Upper lobe of left lung (tissue), 6 donors: ENCODE measurements around the gene KLF15. TPM values are rescaled to one million over a fixed set of nuclear protein-coding genes. Genes with fewer than 3 reads are reported as not detected.
A peak's percentile ranks its signal among the peaks of the same experiment; 100 is the strongest.

Experiments used
- ATAC-seq, 2 donors: fragments of 200-7000 bp; cut with Tn5 transposase; one replicate each; pipeline ENCODE4 v1.9.1; 2022; ENCODE audit warnings: mild to moderate bottlenecking in 2 of 2, moderate library complexity in 2 of 2; ENCODE audit not compliant: low FRiP score in 2 of 2
- DNase-seq, 2 donors: peaks; one replicate each; pipeline ENCODE4 v3.0.0-alpha.2; 2019 to 2020
- H3K27ac ChIP-seq, 4 donors: fragments of 200-600 bp; sonication (generic); one replicate each; pipeline ENCODE4 v1.5.1; 2016 to 2019
- H3K27me3 ChIP-seq, 4 donors: fragments of 200-600 bp; sonication (generic); one replicate each; pipeline ENCODE4 v1.5.1; 2017 to 2019
- H3K36me3 ChIP-seq, 4 donors: fragments of 200-600 bp; sonication (generic); one replicate each; pipeline ENCODE4 v1.5.1; 2016 to 2019
- H3K4me1 ChIP-seq, 4 donors: fragments of 200-600 bp; sonication (generic); one replicate each; pipeline ENCODE4 v1.5.1; 2018 to 2019
- H3K4me3 ChIP-seq, 4 donors: fragments of 200-600 bp; sonication (generic); one replicate each; pipeline ENCODE4 v1.5.1; 2017 to 2019; ENCODE audit warnings: mild to moderate bottlenecking in 2 of 4, moderate library complexity in 1 of 4
- H3K9me3 ChIP-seq, 4 donors: fragments of 200-600 bp; sonication (generic); one replicate each; pipeline ENCODE4 v1.5.1; 2018 to 2019
- CTCF ChIP-seq, 6 experiments: fragments of 450-650 bp in 4 of 6; fragments of 200-600 bp in 2 of 6; sonication (generic) in 2 of 6; IDR thresholded peaks; one replicate each; pipeline ENCODE4 v1.5.1; 2016 to 2019; ENCODE audit warnings: antibody characterized with exemption in 6 of 6
- EP300 ChIP-seq, 4 donors: sonication (generic); formaldehyde crosslinking; IDR thresholded peaks; one replicate each; pipeline ENCODE4 v1.5.1; 2017; ENCODE audit warnings: antibody characterized with exemption in 4 of 4, control low read depth in 2 of 4
- POLR2A ChIP-seq, 4 donors: fragments of 450-650 bp; IDR thresholded peaks; one replicate each; pipeline ENCODE4 v1.5.1; 2016 to 2017; ENCODE audit warnings: antibody characterized with exemption in 4 of 4, mild to moderate bottlenecking in 2 of 4
- POLR2AphosphoS5 ChIP-seq, 2 donors: sonication (generic); formaldehyde crosslinking; IDR thresholded peaks; one replicate each; pipeline ENCODE4 v1.5.1; 2017; ENCODE audit warnings: antibody characterized with exemption in 2 of 2
- WGBS, 2 donors: methylation state at CpG; one replicate each; pipeline ENCODE4 v1.1.5; 2017 to 2018; 5-methylcytosine and 5-hydroxymethylcytosine counted together
- total RNA-seq, 6 donors: library from RNA; depleted of rRNA in 4 of 6; stranded (reverse); fragments of >200 nt in 4 of 6; gene quantifications; one replicate each; pipeline versions ENCODE4 v1.1.0 to v1.2.1, GENCODE V29; 2016 to 2021
- donor health status: DM: no; HTN: no; CAD: no; lungs with moderate emphysema.
- donor health status: DM: no; HTN: yes; CAD: no; lungs with severe emphysema.

Gene KLF15
- total RNA-seq, 6 donors from 2014 or later, result 21.6 to 52.4 (median 38.3) TPM

GRCh38 chr3:126304704-126305103 lies 52.5 kb downstream of the KLF15 start:
- Histone ChIP-seq H3K27ac (no peak overlapping the region), H3K4me1 (peaks cover 0 to 5% (median 3%) of the 10 kb centered on the region in 4 donors), H3K9me3 (peaks cover 0 to 5% (median 1%) of the 10 kb centered on the region in 4 donors), H3K27me3 (no peaks in the 10 kb centered on the region), H3K4me3 (no peak overlapping the region), H3K36me3 (no peaks in the 10 kb centered on the region)
- WGBS, 2 donors, result 63 to 94% methylated on average over 3 of the region's 3 CpGs
- TF ChIP-seq POLR2AphosphoS5 (IDR thresholded peaks at IDR 0.05) (no peak), CTCF (IDR thresholded peaks at IDR 0.05) (no peak), EP300 (IDR thresholded peaks at IDR 0.05) (no peak), POLR2A (IDR thresholded peaks at IDR 0.05) (no peak)
- ATAC-seq (no peak), DNase-seq (no peak)

- no peaks in the 10 kb centered on the region for H3K36me3 ChIP-seq
- WGBS, 2 donors, result 91 to 95% methylated on average over 3 of the region's 3 CpGs
- ATAC-seq, result no peak
- H3K4me1 ChIP-seq, result peaks cover 0 to 5% (median 3%) of the 10 kb centered on the region in 4 donors
- H3K27ac ChIP-seq, result no peak overlapping the region
- H3K9me3 ChIP-seq, result peaks cover 0 to 5% (median 1%) of the 10 kb centered on the region in 4 donors
- no peaks in the 10 kb centered on the region for H3K27me3 ChIP-seq
- TF ChIP-seq EP300 (IDR thresholded peaks at IDR 0.05) (no peak), POLR2AphosphoS5 (IDR thresholded peaks at IDR 0.05) (no peak), POLR2A (IDR thresholded peaks at IDR 0.05) (no peak), CTCF (IDR thresholded peaks at IDR 0.05) (no peak)
- no peak overlapping the region for H3K4me3 ChIP-seq
- no peak for DNase-seq
Observed at GRCh38 chr3:126304291-126304690, 52.9 kb downstream of the KLF15 start.

GRCh38 chr3:126303272-126303671 lies 53.9 kb downstream of the KLF15 start:
- no peak overlapping the region for H3K27ac ChIP-seq
- peaks cover 0 to 5% (median 3%) of the 10 kb centered on the region in 4 donors for H3K4me1 ChIP-seq
- H3K36me3 ChIP-seq, result no peaks in the 10 kb centered on the region
- ATAC-seq (no peak), DNase-seq (no peak)
- TF ChIP-seq EP300 (IDR thresholded peaks at IDR 0.05), result no peak
- no peak for TF ChIP-seq CTCF (IDR thresholded peaks at IDR 0.05)
- TF ChIP-seq POLR2AphosphoS5 (IDR thresholded peaks at IDR 0.05), result no peak
- TF ChIP-seq POLR2A (IDR thresholded peaks at IDR 0.05), result no peak
- no peaks in the 10 kb centered on the region for H3K27me3 ChIP-seq
- H3K4me3 ChIP-seq, result no peak overlapping the region
- peaks cover 0 to 5% (median 1%) of the 10 kb centered on the region in 4 donors for H3K9me3 ChIP-seq

GRCh38 chr3:126300761-126301481 lies 56.3 kb downstream of the KLF15 start:
- peak overlapping the region in 3 of 4 donors; percentile 16 to 65 (median 24) for H3K27ac ChIP-seq
- H3K9me3 ChIP-seq, result peaks cover 0 to 5% (median 1%) of the 10 kb centered on the region in 4 donors
- H3K27me3 ChIP-seq, result no peaks in the 10 kb centered on the region
- 72 to 73% methylated on average over 15 of the region's 15 CpGs for WGBS, 2 donors
- peaks cover 0 to 5% (median 3%) of the 10 kb centered on the region in 4 donors for H3K4me1 ChIP-seq
- TF ChIP-seq CTCF (IDR thresholded peaks at IDR 0.05) (no peak), POLR2A (IDR thresholded peaks at IDR 0.05) (no peak), EP300 (IDR thresholded peaks at IDR 0.05) (peak in 1 of 4 donors; percentile 14), POLR2AphosphoS5 (IDR thresholded peaks at IDR 0.05) (peak; percentile 29)
- ATAC-seq, result peak in 1 of 2 donors; percentile 86
- peak in 1 of 2 donors; percentile 85 for DNase-seq
- H3K4me3 ChIP-seq, result no peak overlapping the region
- no peaks in the 10 kb centered on the region for H3K36me3 ChIP-seq
